ENCODE measurements around the gene RABL3.
"Not testable (repeated sequence)": the region's sequence is repeated elsewhere in the genome, so short reads cannot be mapped to it uniquely, and the experiment has no call there.

The RABL3 gene

GRCh38 chr3:120742198-120742848 is at the start of gene RABL3, which contains the start of gene GTF2E1:
Gene RABL3, minus strand, starts transcription at chr3:120742516. Its CDS starts 9 bp downstream, at chr3:120742507.
Gene GTF2E1, plus strand, starts transcription at chr3:120742744. Its CDS starts 7,809 bp downstream, at chr3:120750553.
- DNase-seq: peak; percentile 96

GRCh38 chr3:120791913-120792312 is 49.6 kb upstream of the RABL3 start:
- DNase-seq: no peak

GRCh38 chr3:120791010-120791409 is 48.7 kb upstream of the RABL3 start:
- DNase-seq: no peak

DNA sequence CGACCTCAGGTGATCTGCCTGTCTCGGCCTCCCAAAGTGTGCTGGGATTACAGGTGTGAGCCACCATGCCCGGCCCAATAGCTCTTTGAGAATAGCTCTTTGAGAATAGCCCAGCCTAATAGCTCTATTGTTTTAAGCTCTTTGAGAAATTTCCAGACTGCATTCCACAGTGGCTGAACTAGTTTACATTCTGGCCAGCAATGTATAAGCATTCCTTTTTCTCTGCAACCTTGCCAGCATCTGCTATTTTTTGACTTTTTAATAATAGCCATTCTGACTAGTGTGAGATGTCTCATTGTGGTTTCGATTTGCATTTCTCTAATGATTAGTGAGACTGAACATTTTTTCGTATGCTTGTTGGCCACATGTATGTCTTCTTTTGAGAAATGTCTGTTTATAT is 43.5 kb upstream of the RABL3 start:
- DNase-seq: not testable (repeated sequence)

DNA sequence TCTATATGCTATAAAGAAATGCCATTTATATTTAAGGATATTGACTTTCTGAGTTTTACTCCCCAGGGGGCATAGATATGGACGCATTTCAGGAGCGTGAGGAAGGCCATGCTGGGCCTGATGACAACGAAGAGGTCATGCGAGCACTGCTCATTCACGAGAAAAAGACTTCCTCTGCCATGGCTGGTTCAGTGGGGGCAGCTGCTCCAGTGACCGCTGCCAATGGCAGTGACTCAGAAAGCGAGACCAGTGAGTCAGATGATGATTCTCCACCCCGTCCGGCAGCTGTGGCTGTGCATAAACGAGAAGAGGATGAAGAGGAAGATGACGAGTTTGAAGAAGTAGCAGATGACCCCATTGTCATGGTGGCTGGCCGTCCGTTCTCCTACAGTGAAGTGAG is 38.7 kb upstream of the RABL3 start:
- no peak for DNase-seq

GRCh38 chr3:120778776-120779175 is 36.5 kb upstream of the RABL3 start:
- no peak for DNase-seq

- no peak for DNase-seq
Measured at GRCh38 chr3:120775411-120775810, 33.1 kb upstream of the RABL3 start.

DNA sequence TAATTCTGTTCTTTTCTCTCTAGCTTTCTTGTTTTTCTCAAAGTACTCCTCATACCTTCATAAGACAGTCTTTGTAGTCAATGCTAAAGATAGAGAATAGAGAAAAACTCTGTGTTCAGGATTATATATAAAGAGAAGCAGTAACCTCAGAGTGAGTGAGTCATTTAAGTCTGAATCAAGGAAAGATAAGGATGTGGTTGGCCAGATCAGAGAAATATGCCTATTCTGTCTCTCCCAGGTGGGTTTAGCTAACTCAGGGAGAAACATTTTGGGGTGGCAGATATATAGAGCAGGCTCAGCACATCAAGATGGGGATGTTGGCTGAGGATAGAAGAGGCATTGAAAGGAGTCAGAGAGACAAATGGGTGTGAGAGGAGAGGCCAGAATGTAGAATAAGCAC is 31.6 kb upstream of the RABL3 start:
- no peak for DNase-seq

DNA sequence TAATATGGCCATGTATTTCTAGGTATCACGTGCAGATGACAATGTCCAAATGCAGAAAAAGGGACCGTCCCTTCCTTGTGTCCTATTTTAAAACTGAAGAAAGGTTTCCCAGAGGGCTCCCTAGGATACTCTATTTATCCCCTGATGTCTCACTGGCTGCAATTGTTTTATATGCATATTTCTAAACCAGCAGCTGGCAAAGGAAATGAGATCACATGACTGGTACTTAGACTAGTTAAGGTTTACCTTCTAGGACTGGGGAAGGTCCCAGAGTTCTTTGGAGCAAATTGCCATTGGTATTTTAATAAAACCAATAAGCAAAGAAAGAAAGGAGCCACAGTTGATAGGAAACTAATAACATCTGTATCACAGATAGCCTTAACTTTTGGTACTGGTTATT is 29.8 kb upstream of the RABL3 start:
- no peak for DNase-seq

DNA sequence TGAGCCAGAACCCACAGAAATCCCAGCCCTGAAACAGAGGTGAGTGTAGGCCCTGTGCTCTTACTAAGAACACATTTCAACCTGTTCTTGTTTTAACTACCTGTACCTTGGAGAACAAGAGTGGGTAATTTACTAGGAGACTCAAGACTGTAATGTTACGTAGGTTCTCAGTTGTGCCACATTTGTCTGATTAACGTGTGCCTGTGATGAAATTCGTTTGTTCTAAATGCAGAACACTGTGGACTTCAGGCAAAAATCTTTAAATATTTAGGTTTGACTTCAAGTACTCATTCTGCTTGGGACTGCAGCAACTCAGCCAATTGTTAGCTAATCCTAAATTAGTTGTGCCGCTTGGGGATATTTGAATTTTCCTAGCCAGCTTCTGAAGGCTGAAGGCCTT is 28.6 kb upstream of the RABL3 start:
- DNase-seq: no peak

GRCh38 chr3:120769436-120769835 is 27.1 kb upstream of the RABL3 start:
- no peak for DNase-seq

DNA sequence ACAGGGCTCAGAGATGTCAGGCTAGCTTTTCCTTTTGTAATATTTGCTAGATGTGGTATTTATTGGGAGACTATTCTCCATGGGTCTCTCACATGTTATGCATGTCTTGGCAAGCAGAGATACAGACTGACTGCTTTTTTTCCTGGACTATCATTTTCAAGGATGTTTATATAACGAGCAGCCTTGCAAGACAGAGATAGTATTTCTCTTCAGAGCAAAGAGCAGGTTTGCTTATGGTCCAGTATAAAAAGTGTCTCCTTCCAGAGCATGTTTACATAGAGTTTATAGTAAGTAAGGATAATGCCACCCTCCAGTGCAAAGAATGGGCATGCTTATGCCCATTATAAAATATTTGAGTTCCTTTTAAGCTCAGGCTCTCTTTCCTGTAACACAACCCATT is 24.8 kb upstream of the RABL3 start:
- no peak for DNase-seq

DNA sequence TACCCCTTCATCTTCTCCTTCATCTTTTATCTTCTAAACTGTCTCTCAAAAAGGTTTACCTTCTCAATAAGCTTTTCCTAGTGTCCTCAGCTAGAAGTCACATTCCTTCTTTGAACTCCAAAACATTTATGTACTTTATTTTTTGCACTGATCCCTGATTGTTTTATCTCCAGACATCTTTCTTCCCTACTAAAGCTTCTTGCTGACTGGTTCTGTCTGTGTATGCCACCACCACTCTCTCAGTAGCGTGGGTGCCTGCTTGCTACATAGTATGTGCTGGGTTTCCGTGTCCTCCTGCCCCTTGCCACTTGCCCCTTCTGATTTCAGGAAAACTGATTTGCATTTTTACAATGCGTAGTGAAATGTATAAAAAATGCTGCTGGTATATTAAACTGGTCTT is 24.3 kb upstream of the RABL3 start:
- DNase-seq: no peak

DNA sequence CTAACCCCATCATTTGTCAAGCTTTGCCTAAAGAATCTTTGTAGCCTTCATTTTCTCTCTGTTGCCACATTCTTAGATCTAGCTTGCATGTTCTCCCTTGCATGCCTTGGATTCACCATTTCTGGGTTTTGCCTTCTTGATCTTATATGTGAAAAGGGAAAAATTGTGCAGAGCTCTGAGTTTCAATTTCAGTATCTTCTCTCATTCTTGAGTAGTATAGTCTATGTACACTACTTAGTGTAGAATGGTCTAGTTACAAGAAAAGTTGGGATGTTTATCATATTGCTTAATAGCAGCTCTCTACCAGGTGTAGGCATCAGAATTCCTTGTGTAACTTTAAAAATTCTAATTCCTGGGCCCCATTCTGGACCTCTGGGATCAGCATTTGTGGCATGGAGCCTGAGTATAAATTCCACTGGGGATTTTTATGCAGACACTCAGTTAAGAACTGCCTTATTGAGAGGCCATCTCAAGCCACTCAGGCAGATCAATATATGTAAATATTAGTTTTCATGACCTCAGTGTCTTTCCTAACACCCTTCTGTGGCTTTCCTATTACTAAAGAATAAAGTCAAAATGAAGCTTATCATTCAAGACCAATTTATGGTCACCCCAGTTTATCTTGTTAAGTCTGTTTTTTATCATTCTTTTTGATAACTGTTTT is 23.6 kb upstream of the RABL3 start:
- DNase-seq: no peak

GRCh38 chr3:120764206-120764605 is 21.9 kb upstream of the RABL3 start:
- no peak for DNase-seq

GRCh38 chr3:120763601-120764000 is 21.3 kb upstream of the RABL3 start:
- no peak for DNase-seq

DNA sequence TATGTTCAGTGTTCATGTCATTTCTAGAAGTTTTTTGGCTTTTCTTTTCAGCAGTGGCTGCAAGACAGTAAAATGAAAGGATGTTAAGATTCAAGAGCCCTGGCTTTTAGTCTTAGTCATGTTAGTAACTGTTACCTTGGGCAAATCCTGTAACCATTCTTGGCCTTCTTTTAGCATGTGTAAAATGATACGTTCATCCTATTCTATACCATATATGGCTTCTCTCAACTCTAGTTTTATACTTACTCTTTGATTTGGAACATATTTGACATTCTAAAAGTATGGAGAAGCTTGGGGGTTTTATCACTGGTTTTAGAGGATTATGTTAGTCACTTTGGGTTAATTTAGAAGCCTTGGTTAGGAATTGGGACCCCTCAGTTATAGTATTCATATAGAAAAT is 20.3 kb upstream of the RABL3 start:
- DNase-seq: no peak

GRCh38 chr3:120758551-120758950 is 16.2 kb upstream of the RABL3 start:
- not testable (repeated sequence) for DNase-seq

- no peak for DNase-seq
Measured at GRCh38 chr3:120756061-120756460, 13.7 kb upstream of the RABL3 start.

GRCh38 chr3:120753810-120754209 is 11.5 kb upstream of the RABL3 start:
- no peak for DNase-seq

DNA sequence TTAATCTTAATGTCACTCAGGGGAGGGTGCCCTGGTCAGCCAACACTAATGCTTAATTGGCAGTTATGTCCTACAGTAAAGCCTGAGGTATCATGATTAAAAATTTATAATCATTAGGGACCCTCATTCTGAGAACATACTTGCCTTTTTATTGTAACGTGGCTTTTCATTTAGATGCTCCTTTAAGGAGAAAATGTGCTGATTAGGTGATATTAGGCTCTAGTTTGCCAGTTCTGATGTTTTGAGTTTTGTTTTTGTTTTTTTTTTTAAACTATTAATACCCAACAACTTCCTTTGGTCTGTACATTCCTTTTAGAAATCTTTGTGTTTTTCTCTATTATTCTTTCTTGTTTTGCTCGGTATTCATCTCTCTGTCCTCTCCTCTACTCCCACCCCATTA is 10.5 kb upstream of the RABL3 start:
- no peak for DNase-seq

DNA sequence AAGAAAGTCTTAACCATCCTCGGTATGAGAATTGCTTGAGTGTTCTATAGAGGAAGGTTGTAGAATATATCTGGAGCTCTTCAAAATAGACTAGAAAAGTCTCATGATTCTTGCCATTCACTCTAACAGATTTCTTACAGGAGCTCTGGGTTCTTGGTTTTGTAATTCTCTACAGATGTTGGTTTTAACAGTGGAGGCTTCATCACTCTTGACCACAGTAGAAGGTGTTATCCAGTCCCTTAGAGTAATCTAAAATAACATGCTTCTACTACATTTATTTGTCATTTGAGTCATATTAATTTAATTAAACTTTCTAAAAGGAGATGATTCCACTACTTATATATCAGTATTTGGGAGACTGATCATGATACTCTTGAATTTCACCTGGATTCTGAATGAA is 9.9 kb upstream of the RABL3 start:
- DNase-seq: no peak

DNA sequence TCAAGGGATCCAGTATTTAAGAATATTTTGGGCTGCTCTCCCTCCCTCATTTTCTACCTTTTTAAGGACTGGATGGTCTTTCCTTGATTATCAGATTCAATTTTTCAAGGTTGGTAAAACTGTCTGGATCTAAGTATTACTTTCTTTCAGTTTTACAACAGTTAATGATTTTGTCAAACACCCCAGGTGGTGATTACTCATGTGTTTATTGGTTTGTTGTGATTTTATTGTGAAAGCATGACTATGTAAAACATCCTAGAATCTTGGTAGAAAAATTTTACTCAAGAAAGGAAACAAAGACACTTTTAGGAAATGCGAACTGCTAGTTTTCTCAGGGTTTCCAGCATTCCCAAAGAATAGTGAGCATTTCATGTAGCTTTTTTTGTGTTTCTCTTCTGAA is 7.5 kb upstream of the RABL3 start:
- DNase-seq: no peak

- DNase-seq: no peak
Measured at GRCh38 chr3:120745466-120745865, 3.1 kb upstream of the RABL3 start.
